Measurements from ENCODE around the gene SH3BP5.

DNA sequence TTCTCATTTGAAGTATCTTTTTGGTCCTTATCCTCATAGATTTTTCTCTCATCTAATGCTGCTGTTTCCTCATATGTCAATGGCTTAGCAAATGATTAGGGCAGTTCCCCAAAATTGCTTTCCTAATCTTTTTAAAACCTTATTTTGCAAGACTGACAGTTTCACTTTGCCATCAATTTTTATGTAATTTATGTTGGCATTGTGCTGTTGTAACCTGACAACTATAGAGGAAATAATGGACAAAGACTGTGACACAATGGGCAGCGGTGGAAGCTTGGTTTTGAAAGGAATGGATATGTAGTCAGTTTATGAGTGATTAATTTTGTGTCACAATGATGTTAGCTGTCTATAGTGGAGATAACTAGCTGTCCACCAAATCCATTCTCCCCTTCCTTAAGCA, 10.6 kb upstream of the SH3BP5 start:
- TF ChIP-seq SMC3 (IDR thresholded peaks at IDR 0.05; ENCODE audit: low read depth, low read length), result no peak
- TF ChIP-seq, protein P1, sequence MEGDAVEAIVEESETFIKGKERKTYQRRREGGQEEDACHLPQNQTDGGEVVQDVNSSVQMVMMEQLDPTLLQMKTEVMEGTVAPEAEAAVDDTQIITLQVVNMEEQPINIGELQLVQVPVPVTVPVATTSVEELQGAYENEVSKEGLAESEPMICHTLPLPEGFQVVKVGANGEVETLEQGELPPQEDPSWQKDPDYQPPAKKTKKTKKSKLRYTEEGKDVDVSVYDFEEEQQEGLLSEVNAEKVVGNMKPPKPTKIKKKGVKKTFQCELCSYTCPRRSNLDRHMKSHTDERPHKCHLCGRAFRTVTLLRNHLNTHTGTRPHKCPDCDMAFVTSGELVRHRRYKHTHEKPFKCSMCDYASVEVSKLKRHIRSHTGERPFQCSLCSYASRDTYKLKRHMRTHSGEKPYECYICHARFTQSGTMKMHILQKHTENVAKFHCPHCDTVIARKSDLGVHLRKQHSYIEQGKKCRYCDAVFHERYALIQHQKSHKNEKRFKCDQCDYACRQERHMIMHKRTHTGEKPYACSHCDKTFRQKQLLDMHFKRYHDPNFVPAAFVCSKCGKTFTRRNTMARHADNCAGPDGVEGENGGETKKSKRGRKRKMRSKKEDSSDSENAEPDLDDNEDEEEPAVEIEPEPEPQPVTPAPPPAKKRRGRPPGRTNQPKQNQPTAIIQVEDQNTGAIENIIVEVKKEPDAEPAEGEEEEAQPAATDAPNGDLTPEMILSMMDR (IDR thresholded peaks at IDR 0.05), result no peak
- TF ChIP-seq, protein P2, sequence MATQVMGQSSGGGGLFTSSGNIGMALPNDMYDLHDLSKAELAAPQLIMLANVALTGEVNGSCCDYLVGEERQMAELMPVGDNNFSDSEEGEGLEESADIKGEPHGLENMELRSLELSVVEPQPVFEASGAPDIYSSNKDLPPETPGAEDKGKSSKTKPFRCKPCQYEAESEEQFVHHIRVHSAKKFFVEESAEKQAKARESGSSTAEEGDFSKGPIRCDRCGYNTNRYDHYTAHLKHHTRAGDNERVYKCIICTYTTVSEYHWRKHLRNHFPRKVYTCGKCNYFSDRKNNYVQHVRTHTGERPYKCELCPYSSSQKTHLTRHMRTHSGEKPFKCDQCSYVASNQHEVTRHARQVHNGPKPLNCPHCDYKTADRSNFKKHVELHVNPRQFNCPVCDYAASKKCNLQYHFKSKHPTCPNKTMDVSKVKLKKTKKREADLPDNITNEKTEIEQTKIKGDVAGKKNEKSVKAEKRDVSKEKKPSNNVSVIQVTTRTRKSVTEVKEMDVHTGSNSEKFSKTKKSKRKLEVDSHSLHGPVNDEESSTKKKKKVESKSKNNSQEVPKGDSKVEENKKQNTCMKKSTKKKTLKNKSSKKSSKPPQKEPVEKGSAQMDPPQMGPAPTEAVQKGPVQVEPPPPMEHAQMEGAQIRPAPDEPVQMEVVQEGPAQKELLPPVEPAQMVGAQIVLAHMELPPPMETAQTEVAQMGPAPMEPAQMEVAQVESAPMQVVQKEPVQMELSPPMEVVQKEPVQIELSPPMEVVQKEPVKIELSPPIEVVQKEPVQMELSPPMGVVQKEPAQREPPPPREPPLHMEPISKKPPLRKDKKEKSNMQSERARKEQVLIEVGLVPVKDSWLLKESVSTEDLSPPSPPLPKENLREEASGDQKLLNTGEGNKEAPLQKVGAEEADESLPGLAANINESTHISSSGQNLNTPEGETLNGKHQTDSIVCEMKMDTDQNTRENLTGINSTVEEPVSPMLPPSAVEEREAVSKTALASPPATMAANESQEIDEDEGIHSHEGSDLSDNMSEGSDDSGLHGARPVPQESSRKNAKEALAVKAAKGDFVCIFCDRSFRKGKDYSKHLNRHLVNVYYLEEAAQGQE (IDR thresholded peaks at IDR 0.05; ENCODE audit: low read depth, low read length), result no peak
- no peak for TF ChIP-seq RAD21 (IDR thresholded peaks at IDR 0.05; ENCODE audit: low read length)
- TF ChIP-seq YY1 (IDR thresholded peaks at IDR 0.05; ENCODE audit: low read depth), result no peak
- TF ChIP-seq, protein P3, sequence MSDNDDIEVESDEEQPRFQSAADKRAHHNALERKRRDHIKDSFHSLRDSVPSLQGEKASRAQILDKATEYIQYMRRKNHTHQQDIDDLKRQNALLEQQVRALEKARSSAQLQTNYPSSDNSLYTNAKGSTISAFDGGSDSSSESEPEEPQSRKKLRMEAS (IDR thresholded peaks at IDR 0.05; ENCODE audit: low read depth), result no peak
- no peak for TF ChIP-seq POLR2AphosphoS5 (IDR thresholded peaks at IDR 0.05; ENCODE audit: low read depth, low read length)
- no peak for TF ChIP-seq NFIC (IDR thresholded peaks at IDR 0.05; ENCODE audit: borderline replicate concordance)
- TF ChIP-seq TCF12 (IDR thresholded peaks at IDR 0.05), result no peak
- no peak for TF ChIP-seq SIN3A (IDR thresholded peaks at IDR 0.05; ENCODE audit: borderline replicate concordance, low read depth, low read length)
- TF ChIP-seq NRF1 (IDR thresholded peaks at IDR 0.05; ENCODE audit: low read depth, low read length), result no peak
- TF ChIP-seq RFX5 (IDR thresholded peaks at IDR 0.05; ENCODE audit: low read length), result no peak
